ENCODE data around the gene CSPG4. TPM values are rescaled to one million over a fixed set of nuclear protein-coding genes. Genes with fewer than 3 reads are reported as not detected.

The CSPG4 gene
- total and polyA plus RNA-seq, 2 of the 13 experiments (the other 11 are each of a cell fraction or from before 2014, with no cell fraction given), result 0.01 to 0.04 TPM

- TF ChIP-seq HMGXB3 (CRISPR knock-in tag; IDR thresholded peaks at IDR 0.05; ENCODE audit: borderline replicate concordance), result no peak
Observed at GRCh38 chr15:75663931-75664421, 48.7 kb downstream of the CSPG4 start (continued).

- peaks cover 5 to 10% of the 10 kb centered on the region in 2 experiments; a peak in 3 of 5 replicates for H3K36me3 ChIP-seq (replicated peaks in 1 of 2; ENCODE audit: control insufficient read depth in 1 of 2, insufficient read depth in 2 of 2, low read length in 2 of 2)
- no peaks in the 10 kb centered on the region for H3K9me3 ChIP-seq (ENCODE audit: low read length)
- in situ Hi-C loops (cut with HindIII; ENCODE audit: extremely low pct_ligation_motif_present, low pct_unique_long_range_greater_than_20kb), result no loop called here
- no peaks in the 10 kb centered on the region for H3K27me3 ChIP-seq (ENCODE audit: control insufficient read depth in 1 of 2, insufficient read depth in 2 of 2, low read length in 2 of 2)
- H3K4me2 ChIP-seq (ENCODE audit: low read depth, low read length), result no peak overlapping the region
- no peak overlapping the region for H2AFZ ChIP-seq (ENCODE audit: low read length)
- POLR2A ChIA-PET, result interaction anchor here (2.3 kb wide), 1 partner anchor 24 kb away, joined by 12 read pairs; the partner anchor contains the start of gene IMP3
- 100% methylated on average over 4 of the region's 9 CpGs for WGBS (ENCODE audit: low lambda C conversion rate)
- FAIRE-seq (no peak), ATAC-seq (no peak), DNase-seq (ENCODE audit: low spot score) (no peak)
- peaks cover 59% of the 10 kb centered on the region for H3K4me1 ChIP-seq (ENCODE audit: insufficient read depth, low read length)
- BruUV-seq (replicated peaks), result no TSS peak
- CTCF ChIA-PET (ENCODE audit: low intra/inter-chr PET ratio, low total read pairs), result no interaction called here
- no peak overlapping the region for H3K4me3 ChIP-seq (replicated peaks in 1 of 3; ENCODE audit: insufficient read depth in 1 of 3, low read depth in 2 of 3, low read length in 3 of 3)
- H3K9ac ChIP-seq (ENCODE audit: insufficient read depth, low read depth, low read length), result no peak overlapping the region
- H3K27ac ChIP-seq (ENCODE audit: extremely low read length, insufficient read depth, low read length), result no peak overlapping the region
- intact Hi-C loops (cut with micrococcal nuclease; ENCODE audit: unreplicated experiment), result no loop called here
- no peaks in the 10 kb centered on the region for H3K79me2 ChIP-seq (ENCODE audit: insufficient read depth, low read length)
- no peaks in the 10 kb centered on the region for H4K20me1 ChIP-seq (ENCODE audit: insufficient read depth, low read length)
- TF ChIP-seq PHF21A (CRISPR knock-in tag; IDR thresholded peaks at IDR 0.05) (no peak), KLF6 (CRISPR knock-in tag; IDR thresholded peaks at IDR 0.05) (no peak), GTF3A (CRISPR knock-in tag; conservative IDR thresholded peaks at IDR 0.05) (no peak), ZNF205 (CRISPR knock-in tag; IDR thresholded peaks at IDR 0.05) (no peak), PAX8 (CRISPR knock-in tag; IDR thresholded peaks at IDR 0.05; ENCODE audit: borderline replicate concordance) (no peak), TCF7L2 (IDR thresholded peaks at IDR 0.05; ENCODE audit: low read depth, low read length) (no peak), BATF2 (CRISPR knock-in tag; IDR thresholded peaks at IDR 0.05) (no peak), THAP11 (CRISPR knock-in tag; IDR thresholded peaks at IDR 0.05) (no peak), SNRNP70 (IDR thresholded peaks at IDR 0.05; ENCODE audit: low read depth, low read length) (no peak), ZNF460 (CRISPR knock-in tag; IDR thresholded peaks at IDR 0.05; ENCODE audit: borderline replicate concordance) (no peak), SNAI1 (CRISPR knock-in tag; IDR thresholded peaks at IDR 0.05; ENCODE audit: borderline replicate concordance) (no peak), THAP7 (CRISPR knock-in tag; IDR thresholded peaks at IDR 0.05) (no peak), NFYB (CRISPR knock-in tag; IDR thresholded peaks at IDR 0.05) (no peak), ZNF776 (CRISPR knock-in tag; IDR thresholded peaks at IDR 0.05) (no peak), MAFF (IDR thresholded peaks at IDR 0.05; ENCODE audit: low read depth, low read length) (no peak), TERF1 (CRISPR knock-in tag; IDR thresholded peaks at IDR 0.05) (no peak)
Observed at GRCh38 chr15:75662823-75663519, 49.7 kb downstream of the CSPG4 start.

Measured in HepG2 (cell line).